Heart left ventricle (tissue), 16 donors: ENCODE measurements around the gene CHAT. TPM values are rescaled to one million over a fixed set of nuclear protein-coding genes. Genes with fewer than 3 reads are reported as not detected.

Source experiments
- ATAC-seq, 4 donors: fragments of 200-7000 bp; cut with Tn5 transposase; one replicate each; pipeline ENCODE4 v1.9.1; 2020 to 2022; ENCODE audit warnings: moderate library complexity in 4 of 4, mild to moderate bottlenecking in 3 of 4, moderate number of reproducible peaks in 1 of 4
- DNase-seq, 5 donors: peaks; one replicate each; pipeline ENCODE4 v3.0.0-alpha.2; 2020
- H3K27ac ChIP-seq, 12 donors: fragments of 200-600 bp; sonication (generic) in 4 of 12; one replicate each; pipeline versions ENCODE4 v1.5.0 to v1.8.0; 2016 to 2022; ENCODE audit warnings: mild to moderate bottlenecking in 2 of 12
- H3K27me3 ChIP-seq, 9 donors: fragments of 200-600 bp; sonication (generic) in 2 of 9; one replicate each; pipeline versions ENCODE4 v1.5.1 to v1.8.0; 2016 to 2022; ENCODE audit warnings: mild to moderate bottlenecking in 3 of 9
- H3K36me3 ChIP-seq, 9 donors: fragments of 200-600 bp; sonication (generic) in 2 of 9; one replicate each; pipeline versions ENCODE4 v1.5.0 to v1.8.0; 2018 to 2022; ENCODE audit warnings: mild to moderate bottlenecking in 2 of 9
- H3K4me1 ChIP-seq, 12 donors: fragments of 200-600 bp; sonication (generic) in 4 of 12; one replicate each; pipeline versions ENCODE4 v1.5.0 to v1.8.0; 2016 to 2022; ENCODE audit warnings: mild to moderate bottlenecking in 3 of 12
- H3K4me3 ChIP-seq, 12 donors: fragments of 200-600 bp; sonication (generic) in 4 of 12; one replicate each; pipeline versions ENCODE4 v1.5.0 to v1.8.0; 2017 to 2022; ENCODE audit warnings: mild to moderate bottlenecking in 9 of 12, moderate library complexity in 4 of 12
- H3K9me3 ChIP-seq, 12 donors: fragments of 200-600 bp; sonication (generic) in 4 of 12; one replicate each; pipeline versions ENCODE4 v1.5.0 to v1.8.0; 2016 to 2022; ENCODE audit warnings: mild to moderate bottlenecking in 1 of 12
- POLR2A ChIP-seq, 2 donors: fragments of 450-650 bp; IDR thresholded peaks; one replicate each; pipeline ENCODE4 v1.6.1; 2017; ENCODE audit warnings: antibody characterized with exemption in 2 of 2, mild to moderate bottlenecking in 2 of 2, moderate library complexity in 2 of 2
- WGBS, 4 donors: extraction: QIAGEN DNeasy Blood & Tissue Kit in 2 of 4; methylation state at CpG; one replicate each; pipeline versions ENCODE4 v1.1.5 to v1.1.7; 2013 to 2018; 5-methylcytosine and 5-hydroxymethylcytosine counted together
- intact Hi-C, 10 donors: fragments of 100-400 bp; cut with DNase I; formaldehyde crosslinking; loops; one replicate each; pipeline versions ENCODE4 v1.11.1 to v1.14.2; 2022
- polyA plus RNA-seq, 2 donors: library from polyadenylated mRNA; stranded (reverse); fragments of 200-250 nt; gene quantifications; one replicate each; pipeline ENCODE4 v1.2.3, GENCODE V29; 2013
- total RNA-seq, 9 donors: library from RNA; depleted of rRNA in 2 of 9; stranded (reverse); fragments of >200 nt in 2 of 9; fragmentation: NEBNext Ultra II Directional in 3 of 9; extraction: Animal tissue kit (Norgen Biotek cat#: 25700) in 3 of 9; gene quantifications; one replicate each; pipeline versions ENCODE4 v1.1.0 to v1.2.4, GENCODE V29; 2016 to 2023
- TF ChIP-seq, protein P1 (sequence below), 12 donors: fragments of 200-600 bp; sonication (generic) in 4 of 12; IDR thresholded peaks; one replicate each; pipeline versions ENCODE4 v1.5.0 to v1.8.0; 2018 to 2022; ENCODE audit warnings: antibody characterized with exemption in 12 of 12, mild to moderate bottlenecking in 5 of 12
- donor health status: ischemic (EF 13 %, LVEDD 7.1; RV severe dilation, severe dysfunction).
- donor health status: healthy with polysubstance abuse.
- donor health status: DM: no; HTN: yes; CAD: no.
- donor health status: DM: no; HTN: no; CAD: no.
- donor health status: ischemic (EF 25% LVEDD 6.9; RV normal size, moderate dysfunction).
- donor health status: ischemic (EF 25% LVEDD 5.7; RV mildly dilated, moderate dysfunction).
- donor health status: healthy.
- donor health status: DM: yes; HTN: yes; CAD: no.
- donor health status: ischemic (EF 35%, LVEDD 5.7; RV mildly dilated, moderate dysfunction).
- donor health status: nonischemic (EF 11% LVEDD 7.7; RV severe dilation, severe dysfunction).
- donor health status: DM: yes; HTN: yes; CAD: no.
- donor health status: PGD.
- donor health status: ischemic (EF 29% LVEDD 5.4; RV normal size, mild dysfunction).
- donor health status: nonischemic (EF 23%, LVEDD 6.1; RV moderate dilation, normal function).

CHAT gene
- total and polyA plus RNA-seq, 11 donors: not detected

DNA sequence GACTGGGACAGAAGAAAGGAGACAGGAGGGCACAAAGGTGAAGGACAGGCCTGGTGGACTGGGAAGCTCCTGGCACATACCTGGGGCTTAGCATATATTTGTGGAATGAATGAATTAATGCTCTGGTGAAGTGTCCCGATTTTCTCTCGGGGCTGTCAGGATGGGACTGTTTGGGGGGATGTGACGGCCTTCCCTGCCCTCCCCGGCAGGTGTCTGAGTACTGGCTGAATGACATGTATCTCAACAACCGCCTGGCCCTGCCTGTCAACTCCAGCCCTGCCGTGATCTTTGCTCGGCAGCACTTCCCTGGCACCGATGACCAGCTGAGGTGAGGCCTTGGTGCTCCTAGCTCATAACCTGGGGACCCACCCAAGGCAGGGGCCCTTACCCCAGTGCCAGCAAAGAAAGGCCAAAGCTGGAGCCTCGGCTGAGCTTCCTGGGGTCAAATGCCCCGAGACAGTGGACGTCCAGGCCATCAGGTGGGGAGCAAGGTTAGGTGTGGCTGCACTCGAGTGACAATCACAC is 6.5 kb downstream of the CHAT start:
- Histone ChIP-seq H3K4me1 (no peaks in the 10 kb centered on the region), H3K27me3 (peaks cover 8 to 74% (median 30%) of the 10 kb centered on the region in 9 donors), H3K27ac (no peak overlapping the region), H3K36me3 (no peaks in the 10 kb centered on the region), H3K9me3 (no peaks in the 10 kb centered on the region), H3K4me3 (no peak overlapping the region)
- intact Hi-C loops: no loop called here
- TF ChIP-seq, protein P1, sequence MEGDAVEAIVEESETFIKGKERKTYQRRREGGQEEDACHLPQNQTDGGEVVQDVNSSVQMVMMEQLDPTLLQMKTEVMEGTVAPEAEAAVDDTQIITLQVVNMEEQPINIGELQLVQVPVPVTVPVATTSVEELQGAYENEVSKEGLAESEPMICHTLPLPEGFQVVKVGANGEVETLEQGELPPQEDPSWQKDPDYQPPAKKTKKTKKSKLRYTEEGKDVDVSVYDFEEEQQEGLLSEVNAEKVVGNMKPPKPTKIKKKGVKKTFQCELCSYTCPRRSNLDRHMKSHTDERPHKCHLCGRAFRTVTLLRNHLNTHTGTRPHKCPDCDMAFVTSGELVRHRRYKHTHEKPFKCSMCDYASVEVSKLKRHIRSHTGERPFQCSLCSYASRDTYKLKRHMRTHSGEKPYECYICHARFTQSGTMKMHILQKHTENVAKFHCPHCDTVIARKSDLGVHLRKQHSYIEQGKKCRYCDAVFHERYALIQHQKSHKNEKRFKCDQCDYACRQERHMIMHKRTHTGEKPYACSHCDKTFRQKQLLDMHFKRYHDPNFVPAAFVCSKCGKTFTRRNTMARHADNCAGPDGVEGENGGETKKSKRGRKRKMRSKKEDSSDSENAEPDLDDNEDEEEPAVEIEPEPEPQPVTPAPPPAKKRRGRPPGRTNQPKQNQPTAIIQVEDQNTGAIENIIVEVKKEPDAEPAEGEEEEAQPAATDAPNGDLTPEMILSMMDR (IDR thresholded peaks at IDR 0.05): no peak
- no peak for TF ChIP-seq POLR2A (IDR thresholded peaks at IDR 0.05)
- DNase-seq (peak in 1 of 5 donors; percentile 15), ATAC-seq (no peak)
- WGBS, 4 donors: 71 to 90% (median 83%) methylated on average over 9 to 12 of the region's 12 CpGs

DNA sequence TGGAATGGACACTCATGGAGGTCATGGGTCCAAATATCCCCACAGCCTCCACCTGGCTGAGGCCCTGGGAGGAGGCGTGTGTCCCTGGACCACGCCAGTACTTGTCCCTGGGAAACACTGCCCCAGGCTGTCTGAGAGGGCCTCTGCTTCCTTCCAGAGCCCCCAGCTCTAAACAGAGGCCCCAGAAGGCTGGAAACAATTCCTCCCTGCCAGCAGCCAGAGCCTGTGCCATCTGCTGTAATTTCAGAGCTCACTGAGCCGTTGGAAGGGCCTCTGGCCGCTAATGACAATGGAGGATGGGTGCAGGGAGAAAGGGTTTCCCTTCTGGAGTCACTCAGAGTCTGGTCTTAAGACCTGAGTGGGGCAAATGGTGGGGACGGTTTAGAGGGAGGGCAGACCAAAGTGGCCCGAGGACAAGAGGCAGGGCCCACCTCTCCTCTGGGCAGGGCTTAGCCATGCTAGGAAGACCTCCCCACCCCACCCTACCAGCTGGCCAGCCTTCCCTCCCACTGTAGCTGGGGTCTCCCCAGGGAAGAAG is 7.1 kb downstream of the CHAT start:
- intact Hi-C loops: no loop called here
- no peak overlapping the region for H3K27ac ChIP-seq
- no peak for TF ChIP-seq POLR2A (IDR thresholded peaks at IDR 0.05)
- TF ChIP-seq, protein P1 (IDR thresholded peaks at IDR 0.05): no peak
- H3K4me1 ChIP-seq: no peaks in the 10 kb centered on the region
- H3K27me3 ChIP-seq: peaks cover 5 to 68% (median 24%) of the 10 kb centered on the region in 9 donors
- H3K36me3 ChIP-seq: no peaks in the 10 kb centered on the region
- no peak for ATAC-seq
- WGBS, 4 donors: 41 to 66% (median 61%) methylated on average over 4 to 6 of the region's 6 CpGs
- H3K4me3 ChIP-seq: no peak overlapping the region
- DNase-seq: no peak
- no peaks in the 10 kb centered on the region for H3K9me3 ChIP-seq

DNA sequence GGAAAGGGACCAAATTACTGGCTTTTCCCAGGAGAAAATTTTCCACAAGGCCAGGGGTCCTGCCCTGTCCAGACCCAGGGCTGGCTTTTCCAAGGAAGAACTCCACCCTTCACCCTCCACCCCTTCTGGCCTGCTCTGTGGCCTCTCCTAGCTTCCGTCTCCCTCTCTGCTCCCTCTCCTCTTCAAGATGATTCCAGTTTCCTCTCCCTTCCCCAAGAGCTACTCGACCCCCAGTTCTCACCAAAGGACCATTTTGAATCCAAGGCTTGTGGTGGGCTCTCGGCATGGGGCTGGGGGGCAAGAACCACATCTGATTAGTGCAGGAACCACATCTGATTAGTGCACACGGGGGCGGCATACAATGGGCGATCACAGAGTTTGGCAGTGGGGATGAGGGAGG is 7.7 kb downstream of the CHAT start:
- no peak for ATAC-seq
- H3K4me1 ChIP-seq: no peaks in the 10 kb centered on the region
- no peak overlapping the region for H3K27ac ChIP-seq
- WGBS, 4 donors: 35 to 50% (median 42%) methylated on average over 6 of the region's 6 CpGs
- no peaks in the 10 kb centered on the region for H3K36me3 ChIP-seq
- no peaks in the 10 kb centered on the region for H3K9me3 ChIP-seq
- no peak for DNase-seq
- intact Hi-C loops: no loop called here
- H3K4me3 ChIP-seq: no peak overlapping the region
- TF ChIP-seq POLR2A (IDR thresholded peaks at IDR 0.05): no peak
- TF ChIP-seq, protein P1 (IDR thresholded peaks at IDR 0.05): no peak
- H3K27me3 ChIP-seq: peaks cover 1 to 61% (median 21%) of the 10 kb centered on the region in 9 donors

DNA sequence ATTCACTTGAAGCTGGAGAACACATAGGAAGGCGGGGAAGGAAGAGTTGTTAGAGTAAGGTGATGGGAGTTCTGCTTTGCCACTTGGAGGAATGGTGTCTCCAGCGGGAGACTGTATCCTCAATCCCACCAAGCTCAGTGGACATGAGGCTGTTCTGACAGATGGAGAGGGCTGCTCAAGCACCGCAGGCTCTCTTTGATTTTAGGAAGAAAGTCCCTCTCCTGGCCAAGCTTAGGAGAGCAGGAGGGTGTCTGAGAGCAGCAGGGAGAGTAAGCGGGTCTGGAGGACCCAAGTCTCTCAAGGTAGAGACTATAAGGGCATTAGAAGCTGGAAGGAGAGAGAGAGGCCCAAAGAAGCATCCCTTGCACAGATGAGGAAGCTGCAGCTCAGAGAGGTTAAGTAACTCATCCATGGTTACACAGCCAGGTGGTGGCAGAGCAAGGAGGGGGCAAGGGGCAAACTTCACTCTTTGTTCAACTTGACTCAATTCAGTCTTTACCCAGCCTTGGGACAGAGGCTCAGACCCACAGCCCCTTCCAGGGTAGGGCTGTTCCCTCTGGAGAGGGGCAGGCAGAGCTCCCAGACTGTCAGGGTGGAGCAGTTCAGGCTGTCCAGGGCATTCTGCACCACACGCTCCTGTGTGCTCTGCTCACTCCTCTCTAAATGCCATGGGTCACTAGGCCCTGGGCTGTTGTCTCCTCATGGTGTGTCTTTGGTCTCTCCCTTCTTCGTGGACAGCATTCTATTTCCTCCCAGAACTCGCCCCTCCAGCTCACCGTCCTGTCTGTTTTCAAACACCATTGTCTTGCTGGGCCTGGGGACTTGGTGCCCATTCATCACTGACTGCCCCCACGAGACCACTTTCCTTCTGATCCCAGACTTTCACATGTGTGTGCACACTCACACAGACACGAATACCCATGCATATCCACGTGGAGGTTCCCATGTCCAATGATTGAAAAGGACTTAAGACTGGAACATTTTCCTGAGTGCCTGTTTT is 8.9 kb downstream of the CHAT start:
- intact Hi-C loops: no loop called here
- TF ChIP-seq, protein P1 (IDR thresholded peaks at IDR 0.05): no peak
- no peak for TF ChIP-seq POLR2A (IDR thresholded peaks at IDR 0.05)
- H3K4me3 ChIP-seq: no peak overlapping the region
- H3K9me3 ChIP-seq: no peaks in the 10 kb centered on the region
- H3K36me3 ChIP-seq: no peaks in the 10 kb centered on the region
- no peak overlapping the region for H3K27ac ChIP-seq
- H3K27me3 ChIP-seq: peaks cover 0 to 50% (median 16%) of the 10 kb centered on the region in 9 donors
- H3K4me1 ChIP-seq: no peaks in the 10 kb centered on the region
- DNase-seq: no peak
- WGBS, 4 donors: 70 to 75% (median 72%) methylated on average over 11 of the region's 11 CpGs
- no peak for ATAC-seq
